ENCODE results near the gene ALX3. TPM values are rescaled to one million over a fixed set of nuclear protein-coding genes. Genes with fewer than 3 reads are reported as not detected.

The ALX3 gene
- total RNA-seq, 1 experiment from 2014 or later: not detected

GRCh38 chr1:110111081-110111480 lies 40.6 kb upstream of the ALX3 start:
- TF ChIP-seq, protein P1, sequence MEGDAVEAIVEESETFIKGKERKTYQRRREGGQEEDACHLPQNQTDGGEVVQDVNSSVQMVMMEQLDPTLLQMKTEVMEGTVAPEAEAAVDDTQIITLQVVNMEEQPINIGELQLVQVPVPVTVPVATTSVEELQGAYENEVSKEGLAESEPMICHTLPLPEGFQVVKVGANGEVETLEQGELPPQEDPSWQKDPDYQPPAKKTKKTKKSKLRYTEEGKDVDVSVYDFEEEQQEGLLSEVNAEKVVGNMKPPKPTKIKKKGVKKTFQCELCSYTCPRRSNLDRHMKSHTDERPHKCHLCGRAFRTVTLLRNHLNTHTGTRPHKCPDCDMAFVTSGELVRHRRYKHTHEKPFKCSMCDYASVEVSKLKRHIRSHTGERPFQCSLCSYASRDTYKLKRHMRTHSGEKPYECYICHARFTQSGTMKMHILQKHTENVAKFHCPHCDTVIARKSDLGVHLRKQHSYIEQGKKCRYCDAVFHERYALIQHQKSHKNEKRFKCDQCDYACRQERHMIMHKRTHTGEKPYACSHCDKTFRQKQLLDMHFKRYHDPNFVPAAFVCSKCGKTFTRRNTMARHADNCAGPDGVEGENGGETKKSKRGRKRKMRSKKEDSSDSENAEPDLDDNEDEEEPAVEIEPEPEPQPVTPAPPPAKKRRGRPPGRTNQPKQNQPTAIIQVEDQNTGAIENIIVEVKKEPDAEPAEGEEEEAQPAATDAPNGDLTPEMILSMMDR (IDR thresholded peaks at IDR 0.05; ENCODE audit: unreplicated experiment): no peak
- Mint-ChIP-seq H3K27ac (ENCODE audit: unreplicated experiment) (no peak overlapping the region), H3K9me3 (ENCODE audit: low read depth, unreplicated experiment) (no peaks in the 10 kb centered on the region), H3K4me1 (ENCODE audit: low read depth, unreplicated experiment) (no peaks in the 10 kb centered on the region), H3K4me3 (ENCODE audit: low read depth, unreplicated experiment) (no peak overlapping the region), H3K27me3 (ENCODE audit: unreplicated experiment) (peaks cover 95% of the 10 kb centered on the region), H3K36me3 (ENCODE audit: insufficient read depth, unreplicated experiment) (peaks cover 5% of the 10 kb centered on the region)
- CTCF ChIA-PET: no interaction called here
- intact Hi-C loops (cut with micrococcal nuclease; ENCODE audit: unreplicated experiment): no loop called here
- BruUV-seq (replicated peaks): no TSS peak
- DNase-seq: no peak

DNA sequence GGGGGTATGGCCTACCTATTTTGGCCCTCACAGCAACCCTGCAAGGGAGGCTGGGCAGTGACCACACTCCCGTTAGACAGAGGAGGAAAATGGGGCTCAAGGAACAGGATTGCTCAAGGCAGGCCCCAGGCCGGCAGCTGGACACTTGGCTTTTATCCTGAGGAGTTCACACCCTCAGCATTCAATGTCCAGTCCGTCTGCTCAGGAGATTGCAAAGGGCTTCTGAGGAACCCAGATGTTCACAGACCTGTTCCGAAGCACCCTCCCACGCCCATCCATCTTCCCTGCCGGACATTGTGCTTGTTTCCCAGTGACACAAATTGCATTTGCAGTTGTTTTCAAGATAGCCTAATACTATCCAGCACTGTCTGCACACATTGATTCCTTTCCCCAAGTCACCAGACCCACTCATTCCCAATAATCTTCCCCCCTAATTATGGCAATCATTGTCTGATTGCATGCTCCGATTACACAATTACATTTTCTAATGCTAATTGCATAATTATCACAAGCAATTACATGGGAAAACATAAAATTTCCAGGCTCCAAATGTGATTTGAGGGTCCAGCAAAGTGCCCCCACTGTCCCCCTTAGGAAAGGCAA lies 37.5 kb upstream of the ALX3 start:
- DNase-seq: no peak
- CTCF ChIA-PET: interaction anchor here (1.0 kb wide), 1 partner anchor 21 kb away, joined by 3 read pairs; no protein-coding TSS in a partner anchor
- Mint-ChIP-seq H3K27me3 (ENCODE audit: unreplicated experiment) (peaks cover 77% of the 10 kb centered on the region), H3K9me3 (ENCODE audit: low read depth, unreplicated experiment) (no peaks in the 10 kb centered on the region), H3K4me3 (ENCODE audit: low read depth, unreplicated experiment) (no peak overlapping the region), H3K27ac (ENCODE audit: unreplicated experiment) (no peak overlapping the region), H3K36me3 (ENCODE audit: insufficient read depth, unreplicated experiment) (peaks cover 5% of the 10 kb centered on the region), H3K4me1 (ENCODE audit: low read depth, unreplicated experiment) (no peaks in the 10 kb centered on the region)
- intact Hi-C loops (cut with micrococcal nuclease; ENCODE audit: unreplicated experiment): no loop called here
- no TSS peak for BruUV-seq (replicated peaks)
- TF ChIP-seq, protein P1 (IDR thresholded peaks at IDR 0.05; ENCODE audit: unreplicated experiment): no peak

DNA sequence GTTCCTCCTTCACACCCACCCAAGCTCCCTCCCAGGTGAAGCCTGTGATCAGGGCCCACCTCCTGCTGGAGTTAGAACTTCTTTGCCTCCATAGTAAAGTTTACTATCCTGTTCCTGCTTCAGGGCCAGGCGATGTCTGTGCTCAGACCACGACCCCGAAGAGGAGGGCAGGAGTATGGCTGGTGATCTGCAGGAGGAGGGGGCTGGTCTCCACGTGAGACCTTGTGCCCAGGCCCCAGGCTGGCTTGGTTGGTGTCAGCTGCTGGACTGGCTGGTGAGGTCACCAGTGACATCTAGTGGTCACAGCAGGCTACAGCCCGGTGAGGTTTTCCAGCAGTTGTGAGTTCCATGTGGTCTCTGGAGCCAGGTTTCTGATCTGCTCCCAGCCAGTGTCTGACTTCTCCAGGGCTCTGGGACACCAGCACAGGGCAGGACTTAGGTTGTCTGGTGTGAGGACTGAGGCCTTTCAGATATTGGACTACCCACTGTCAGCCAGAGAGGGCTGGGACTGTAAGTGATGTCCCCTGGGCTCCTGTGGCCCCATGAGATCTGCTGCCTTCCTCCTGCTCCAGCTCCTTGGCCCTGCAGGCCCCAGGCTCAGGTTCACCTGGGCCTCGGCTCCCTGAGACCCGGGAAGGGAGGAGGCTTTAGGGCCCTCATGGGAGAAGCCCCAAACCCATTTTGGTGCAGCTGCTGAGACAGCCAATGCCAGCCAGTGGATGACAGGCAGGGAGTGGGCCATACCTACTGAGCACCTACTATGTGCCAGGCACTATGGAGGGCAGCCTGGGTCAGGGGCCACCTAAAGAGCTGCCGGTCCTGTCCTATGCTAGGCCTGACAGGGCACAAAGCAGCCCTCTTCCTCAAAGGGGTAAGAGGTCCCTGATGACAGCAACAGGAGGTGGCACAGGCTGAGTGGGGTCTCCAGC lies 35.8 kb upstream of the ALX3 start:
- intact Hi-C loops (cut with micrococcal nuclease; ENCODE audit: unreplicated experiment): no loop called here
- Mint-ChIP-seq H3K36me3 (ENCODE audit: insufficient read depth, unreplicated experiment) (peaks cover 5% of the 10 kb centered on the region), H3K4me1 (ENCODE audit: low read depth, unreplicated experiment) (no peaks in the 10 kb centered on the region), H3K27ac (ENCODE audit: unreplicated experiment) (no peak overlapping the region), H3K4me3 (ENCODE audit: low read depth, unreplicated experiment) (no peak overlapping the region), H3K27me3 (ENCODE audit: unreplicated experiment) (peaks cover 75% of the 10 kb centered on the region), H3K9me3 (ENCODE audit: low read depth, unreplicated experiment) (no peaks in the 10 kb centered on the region)
- TF ChIP-seq, protein P1 (IDR thresholded peaks at IDR 0.05; ENCODE audit: unreplicated experiment): no peak
- CTCF ChIA-PET: interaction anchor here (1.1 to 1.6 kb wide), 3 partner anchors 8 to 77 kb away, joined by 3 to 10 read pairs (median 3); no protein-coding TSS in a partner anchor
- DNase-seq: peak; percentile 69
- no TSS peak for BruUV-seq (replicated peaks)

GRCh38 chr1:110102081-110102480 lies 31.6 kb upstream of the ALX3 start:
- no peaks in the 10 kb centered on the region for H3K9me3 Mint-ChIP-seq (ENCODE audit: low read depth, unreplicated experiment)
- H3K4me3 Mint-ChIP-seq (ENCODE audit: low read depth, unreplicated experiment): no peak overlapping the region
- TF ChIP-seq, protein P1 (IDR thresholded peaks at IDR 0.05; ENCODE audit: unreplicated experiment): no peak
- H3K27ac Mint-ChIP-seq (ENCODE audit: unreplicated experiment): no peak overlapping the region
- DNase-seq: no peak
- intact Hi-C loops (cut with micrococcal nuclease; ENCODE audit: unreplicated experiment): no loop called here
- H3K4me1 Mint-ChIP-seq (ENCODE audit: low read depth, unreplicated experiment): peaks cover 8% of the 10 kb centered on the region
- BruUV-seq (replicated peaks): no TSS peak
- H3K36me3 Mint-ChIP-seq (ENCODE audit: insufficient read depth, unreplicated experiment): peaks cover under 1% of the 10 kb centered on the region
- CTCF ChIA-PET: interaction anchor here (0.6 to 1.9 kb wide), 2 partner anchors 14 to 342 kb away, joined by 5 to 7 read pairs; no protein-coding TSS in a partner anchor
- H3K27me3 Mint-ChIP-seq (ENCODE audit: unreplicated experiment): peaks cover 54% of the 10 kb centered on the region

All from Calu3 (cell line).